ENCODE results near the gene CLIC4. TPM values are rescaled to one million over a fixed set of nuclear protein-coding genes. Genes with fewer than 3 reads are reported as not detected.
A peak's percentile ranks its signal among the peaks of the same experiment; 100 is the strongest.
"Not testable (repeated sequence)": the region's sequence is repeated elsewhere in the genome, so short reads cannot be mapped to it uniquely, and the experiment has no call there.

CLIC4 gene
- total RNA-seq, 1 donor from 2014 or later: 120 TPM

DNA sequence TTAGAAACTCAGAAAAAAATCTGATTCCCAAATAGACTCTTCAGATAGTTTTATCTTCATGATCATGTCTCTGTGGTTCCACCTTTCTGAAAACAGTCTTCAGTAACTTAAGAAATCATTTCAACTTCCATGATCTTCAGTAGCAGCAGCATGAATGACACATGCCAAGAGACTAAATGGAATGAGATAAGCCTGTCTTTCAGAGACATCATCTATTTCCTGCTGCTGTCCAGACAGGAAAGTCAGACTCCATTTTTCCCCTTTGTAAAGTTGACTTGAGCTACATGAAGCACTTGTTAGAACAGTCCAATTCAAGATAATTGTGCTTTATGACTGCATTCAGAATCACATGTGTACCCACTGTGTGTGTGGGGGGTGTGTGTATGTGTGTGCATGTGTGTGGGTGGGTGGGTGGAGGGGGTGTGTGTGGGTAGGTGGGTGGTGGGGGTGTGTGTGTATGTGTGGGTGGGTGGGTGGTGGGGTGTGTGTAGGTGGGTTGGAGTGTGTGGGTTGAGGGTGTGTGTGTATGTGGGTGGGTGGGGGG is 58.8 kb downstream of the CLIC4 start:
- no peaks in the 10 kb centered on the region for H3K27me3 ChIP-seq (ENCODE audit: control insufficient read depth, insufficient read depth, low read length)
- no peaks in the 10 kb centered on the region for H3K36me3 ChIP-seq (ENCODE audit: control insufficient read depth, insufficient read depth, low read length)
- no peak overlapping the region for H3K4me3 ChIP-seq (ENCODE audit: low read depth, low read length)
- TF ChIP-seq, protein P1, sequence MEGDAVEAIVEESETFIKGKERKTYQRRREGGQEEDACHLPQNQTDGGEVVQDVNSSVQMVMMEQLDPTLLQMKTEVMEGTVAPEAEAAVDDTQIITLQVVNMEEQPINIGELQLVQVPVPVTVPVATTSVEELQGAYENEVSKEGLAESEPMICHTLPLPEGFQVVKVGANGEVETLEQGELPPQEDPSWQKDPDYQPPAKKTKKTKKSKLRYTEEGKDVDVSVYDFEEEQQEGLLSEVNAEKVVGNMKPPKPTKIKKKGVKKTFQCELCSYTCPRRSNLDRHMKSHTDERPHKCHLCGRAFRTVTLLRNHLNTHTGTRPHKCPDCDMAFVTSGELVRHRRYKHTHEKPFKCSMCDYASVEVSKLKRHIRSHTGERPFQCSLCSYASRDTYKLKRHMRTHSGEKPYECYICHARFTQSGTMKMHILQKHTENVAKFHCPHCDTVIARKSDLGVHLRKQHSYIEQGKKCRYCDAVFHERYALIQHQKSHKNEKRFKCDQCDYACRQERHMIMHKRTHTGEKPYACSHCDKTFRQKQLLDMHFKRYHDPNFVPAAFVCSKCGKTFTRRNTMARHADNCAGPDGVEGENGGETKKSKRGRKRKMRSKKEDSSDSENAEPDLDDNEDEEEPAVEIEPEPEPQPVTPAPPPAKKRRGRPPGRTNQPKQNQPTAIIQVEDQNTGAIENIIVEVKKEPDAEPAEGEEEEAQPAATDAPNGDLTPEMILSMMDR (IDR thresholded peaks at IDR 0.05; ENCODE audit: insufficient read depth, low read length, severe bottlenecking): no peak
- FAIRE-seq: no peak
- DNase-seq (ENCODE audit: low read depth): peak; percentile 24

DNA sequence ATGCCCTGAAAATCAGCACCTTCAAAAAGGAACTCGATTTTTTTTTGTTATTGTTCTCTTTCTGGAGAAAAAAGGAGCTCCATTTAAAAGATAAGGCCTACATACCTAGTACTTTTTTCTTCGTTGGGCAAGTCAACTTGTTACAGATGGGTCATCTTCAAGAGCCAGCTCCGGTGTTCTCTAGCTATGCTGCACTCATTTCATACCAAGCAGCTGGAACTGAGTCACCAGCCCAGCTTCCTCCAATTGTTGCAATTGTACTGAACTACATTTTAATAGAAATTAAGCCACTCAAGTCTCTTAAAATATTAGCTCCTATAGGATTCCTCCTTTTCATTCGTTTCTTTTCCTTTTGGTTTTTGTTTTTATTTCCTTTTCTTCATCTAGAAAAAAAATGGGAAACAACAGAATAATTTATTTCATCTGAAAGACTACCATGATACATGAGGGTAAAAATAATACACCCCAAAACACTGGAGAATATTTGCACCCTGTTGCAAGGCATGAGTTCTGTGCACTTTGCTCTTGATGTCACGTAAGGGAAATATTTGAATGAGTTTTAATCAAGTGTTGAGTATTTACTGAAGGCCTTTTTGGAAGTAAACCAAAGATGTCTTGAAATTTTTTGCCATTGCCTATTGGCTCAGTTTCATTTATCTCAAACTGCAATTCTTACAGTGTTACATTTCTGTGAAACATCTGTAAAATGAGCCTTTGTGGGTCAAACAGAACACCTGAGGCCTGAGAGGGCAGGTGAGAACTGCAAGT is 60.5 kb downstream of the CLIC4 start:
- Histone ChIP-seq H3K36me3 (ENCODE audit: control insufficient read depth, insufficient read depth, low read length) (no peaks in the 10 kb centered on the region), H3K4me3 (ENCODE audit: low read depth, low read length) (no peak overlapping the region), H3K27me3 (ENCODE audit: control insufficient read depth, insufficient read depth, low read length) (no peaks in the 10 kb centered on the region)
- FAIRE-seq: no peak
- TF ChIP-seq, protein P1 (IDR thresholded peaks at IDR 0.05; ENCODE audit: insufficient read depth, low read length, severe bottlenecking): no peak
- DNase-seq (ENCODE audit: low read depth): peak; percentile 85

DNA sequence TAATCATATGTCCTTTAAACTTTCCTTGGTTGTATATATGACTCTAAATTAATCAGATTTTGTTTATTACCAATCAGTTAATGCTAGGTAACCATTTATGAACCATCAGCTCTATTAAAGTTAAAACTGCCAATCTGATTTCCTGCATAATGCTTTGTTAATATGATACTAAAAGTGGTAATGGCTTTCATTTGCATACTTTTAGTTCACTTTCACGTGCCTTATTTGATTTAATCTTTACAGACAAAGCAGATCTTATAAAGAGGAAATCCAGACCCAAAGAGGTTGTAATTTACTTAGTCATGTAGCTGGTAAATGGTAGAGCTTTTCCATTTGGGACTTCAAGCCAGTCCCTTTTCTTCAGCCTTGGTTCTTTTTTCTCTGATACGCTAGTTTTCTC is 61.3 kb downstream of the CLIC4 start:
- DNase-seq (ENCODE audit: low read depth): no peak
- Histone ChIP-seq H3K27me3 (ENCODE audit: control insufficient read depth, insufficient read depth, low read length) (no peaks in the 10 kb centered on the region), H3K4me3 (ENCODE audit: low read depth, low read length) (no peak overlapping the region), H3K36me3 (ENCODE audit: control insufficient read depth, insufficient read depth, low read length) (no peaks in the 10 kb centered on the region)
- TF ChIP-seq, protein P1 (IDR thresholded peaks at IDR 0.05; ENCODE audit: insufficient read depth, low read length, severe bottlenecking): no peak
- FAIRE-seq: no peak

DNA sequence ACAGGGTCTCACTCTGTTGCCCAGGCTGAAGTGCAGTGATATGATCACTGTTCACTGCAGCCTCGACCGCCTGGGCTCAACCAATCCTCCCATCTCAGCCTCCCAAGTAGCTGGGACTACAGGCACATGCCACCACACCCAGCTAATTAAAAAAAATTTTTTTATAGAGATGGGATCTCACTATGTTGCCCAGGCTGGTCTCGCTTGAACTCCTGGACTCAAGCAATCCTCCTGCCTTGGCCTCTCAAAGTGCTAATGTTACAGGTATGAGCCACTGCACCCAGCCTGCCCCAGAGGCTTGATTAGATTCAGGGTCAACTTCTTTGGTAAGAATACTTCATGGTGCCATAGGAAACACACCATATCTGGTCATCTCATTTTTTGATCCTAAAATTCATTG is 66.2 kb downstream of the CLIC4 start:
- FAIRE-seq; DNase-seq (ENCODE audit: low read depth); H3K4me3 ChIP-seq (ENCODE audit: low read depth, low read length); H3K36me3 ChIP-seq (ENCODE audit: control insufficient read depth, insufficient read depth, low read length); H3K27me3 ChIP-seq (ENCODE audit: control insufficient read depth, insufficient read depth, low read length): not testable (repeated sequence)

DNA sequence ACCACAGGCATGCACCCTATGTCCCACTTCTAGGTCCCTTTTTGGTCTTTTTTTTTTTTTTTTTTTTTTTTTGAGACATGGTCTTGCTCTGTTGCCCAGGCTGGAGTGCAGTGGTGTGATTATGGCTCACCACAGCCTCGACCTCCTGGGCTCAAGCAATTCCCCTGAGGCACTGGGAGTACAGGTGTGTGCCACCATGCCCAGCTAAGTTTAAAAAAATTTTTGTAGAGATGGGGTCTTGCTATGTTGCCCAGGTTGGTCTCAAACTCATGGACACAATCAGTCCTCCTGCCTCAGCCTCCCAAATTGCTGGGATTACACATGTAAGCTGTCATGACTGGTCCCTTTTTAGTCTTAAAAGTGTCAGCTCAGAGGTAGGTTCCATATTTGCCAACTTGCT is 75.0 kb downstream of the CLIC4 start:
- DNase-seq (ENCODE audit: low read depth); FAIRE-seq; H3K27me3 ChIP-seq (ENCODE audit: control insufficient read depth, insufficient read depth, low read length); H3K4me3 ChIP-seq (ENCODE audit: low read depth, low read length); H3K36me3 ChIP-seq (ENCODE audit: control insufficient read depth, insufficient read depth, low read length): not testable (repeated sequence)

DNA sequence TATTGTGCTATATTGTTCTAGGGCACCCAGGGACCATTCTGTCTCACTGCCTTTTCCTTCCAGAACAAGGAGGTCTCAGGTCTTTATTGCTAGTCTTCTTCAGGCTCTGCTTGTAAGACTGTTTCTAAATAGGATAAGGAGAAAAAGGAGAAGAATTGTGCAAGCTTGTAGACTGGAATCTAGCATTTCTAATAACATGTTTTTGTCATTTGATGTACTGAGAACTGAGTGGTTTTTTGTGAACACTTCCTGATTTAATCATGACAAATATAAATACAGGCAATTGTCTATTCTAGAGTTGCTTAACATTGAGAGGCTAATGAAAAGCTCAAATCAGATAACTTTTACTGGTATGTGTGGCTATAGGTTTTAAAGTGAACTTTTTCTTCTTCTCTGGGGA is 77.6 kb downstream of the CLIC4 start:
- TF ChIP-seq, protein P1 (IDR thresholded peaks at IDR 0.05; ENCODE audit: insufficient read depth, low read length, severe bottlenecking): no peak
- Histone ChIP-seq H3K4me3 (ENCODE audit: low read depth, low read length) (no peak overlapping the region), H3K36me3 (ENCODE audit: control insufficient read depth, insufficient read depth, low read length) (no peaks in the 10 kb centered on the region), H3K27me3 (ENCODE audit: control insufficient read depth, insufficient read depth, low read length) (no peaks in the 10 kb centered on the region)
- no peak for DNase-seq (ENCODE audit: low read depth)
- FAIRE-seq: no peak

DNA sequence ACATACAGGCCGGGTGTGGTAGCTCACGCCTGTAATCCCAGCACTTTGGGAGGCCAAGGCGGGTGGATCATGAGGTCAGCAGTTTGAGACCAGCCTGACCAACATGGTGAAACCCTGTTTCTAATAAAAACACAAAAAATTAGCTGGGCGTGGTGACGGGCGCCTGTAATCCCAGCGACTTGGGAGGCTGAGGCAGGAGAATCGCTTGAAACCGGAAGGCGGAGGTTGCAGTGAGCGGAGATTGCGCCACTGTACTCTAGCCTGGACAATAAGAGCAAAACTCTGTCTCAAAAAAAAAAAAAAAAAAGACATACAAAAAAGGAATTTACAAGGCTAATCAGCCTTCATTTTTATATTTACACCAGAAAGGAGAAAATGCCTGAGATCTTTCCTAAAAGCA is 78.2 kb downstream of the CLIC4 start:
- not testable (repeated sequence) for DNase-seq (ENCODE audit: low read depth); H3K4me3 ChIP-seq (ENCODE audit: low read depth, low read length); H3K27me3 ChIP-seq (ENCODE audit: control insufficient read depth, insufficient read depth, low read length); FAIRE-seq; H3K36me3 ChIP-seq (ENCODE audit: control insufficient read depth, insufficient read depth, low read length)
